Smooth muscle cell (in vitro differentiated cells): Measurements from ENCODE around the gene CFAP161. TPM values are rescaled to one million over a fixed set of nuclear protein-coding genes. Genes with fewer than 3 reads are reported as not detected.
A peak's percentile ranks its signal among the peaks of the same experiment; 100 is the strongest.

Experiments
- DNase-seq: peaks from one replicate; lab custom pipeline; 2025; ENCODE audit not compliant: unreplicated experiment; lab: John Stamatoyannopoulos, UW
- H2AFZ ChIP-seq: fragments of 200-600 bp; sonication (generic); 2 replicates; pipeline ENCODE4 v1.6.0; 2016; ENCODE audit warnings: antibody characterized with exemption, low read depth, mild to moderate bottlenecking
- H3F3A ChIP-seq: fragments of 200-600 bp; sonication (generic); 2 replicates; pipeline ENCODE4 v1.6.0; 2017; ENCODE audit warnings: antibody characterized with exemption, low read depth
- H3K27ac ChIP-seq: fragments of 200-600 bp; sonication (generic); 2 replicates; pipeline ENCODE4 v1.5.1; 2016; ENCODE audit warnings: low read depth, mild to moderate bottlenecking
- H3K27me3 ChIP-seq: fragments of 200-600 bp; sonication (generic); 2 replicates; pipeline ENCODE4 v1.6.1; 2016; ENCODE audit warnings: low read depth, mild to moderate bottlenecking
- H3K36me3 ChIP-seq: fragments of 200-600 bp; sonication (generic); 2 replicates; pipeline ENCODE4 v1.5.1; 2016; ENCODE audit warnings: low read depth
- H3K4me1 ChIP-seq: fragments of 200-600 bp; sonication (generic); 2 replicates; pipeline ENCODE4 v1.5.1; 2016; ENCODE audit warnings: low read depth
- H3K4me2 ChIP-seq: fragments of 200-600 bp; sonication (generic); 2 replicates; pipeline ENCODE4 v1.6.0; 2016; ENCODE audit warnings: mild to moderate bottlenecking
- H3K4me3 ChIP-seq: fragments of 200-600 bp; sonication (generic); 2 replicates; pipeline ENCODE4 v1.5.1; 2016; ENCODE audit warnings: mild to moderate bottlenecking
- H3K79me2 ChIP-seq: fragments of 200-600 bp; sonication (generic); 2 replicates; pipeline ENCODE4 v1.6.0; 2016; ENCODE audit warnings: low read depth, mild to moderate bottlenecking
- H3K9ac ChIP-seq: fragments of 200-600 bp; sonication (generic); 2 replicates; pipeline ENCODE4 v1.6.0; 2016; ENCODE audit warnings: low read depth
- H3K9me3 ChIP-seq: fragments of 200-600 bp; sonication (generic); replicated peaks from 2 replicates; pipeline ENCODE4 v1.5.1; 2016; ENCODE audit warnings: low read depth
- H4K20me1 ChIP-seq: fragments of 200-600 bp; sonication (generic); 2 replicates; pipeline ENCODE4 v1.6.0; 2016; ENCODE audit warnings: low read depth
- CTCF ChIP-seq: fragments of 200-600 bp; sonication (generic); IDR thresholded peaks from 2 replicates; pipeline ENCODE4 v1.5.1; 2017; ENCODE audit warnings: borderline replicate concordance, mild to moderate bottlenecking, antibody characterized with exemption; ENCODE audit not compliant: insufficient read depth, poor library complexity, severe bottlenecking
- WGBS: methylation state at CpG from one replicate; pipeline ENCODE4 v1.1.7; 2016; ENCODE audit warnings: low lambda C conversion rate; 5-methylcytosine and 5-hydroxymethylcytosine counted together
- polyA plus RNA-seq: library from polyadenylated mRNA; unstranded; fragments of >200 nt; fragmentation: Nextera tagmentation; extraction: Ambion mirVana; gene quantifications from 2 replicates; pipeline ENCODE4 v1.2.1, GENCODE V29; 2016
- total RNA-seq: library from RNA; depleted of rRNA; stranded (reverse); fragments of >200 nt; gene quantifications from 2 replicates; pipeline ENCODE4 v1.2.3, GENCODE V29; 2014

The CFAP161 gene
- total and polyA plus RNA-seq, 2 experiments from 2014 or later: 0.94 TPM; not detected in 1

GRCh38 chr15:81185631-81186295 lies 51.7 kb downstream of the CFAP161 start:
- H3K9ac ChIP-seq: no peak overlapping the region
- no peak overlapping the region for H3K27ac ChIP-seq
- H3K4me3 ChIP-seq: no peak overlapping the region
- H3K9me3 ChIP-seq: no peaks in the 10 kb centered on the region
- WGBS: 82% methylated on average over 5 of the region's 5 CpGs
- peaks cover 13% of the 10 kb centered on the region for H3K4me1 ChIP-seq
- no peaks in the 10 kb centered on the region for H3K79me2 ChIP-seq
- peaks cover 10% of the 10 kb centered on the region for H3F3A ChIP-seq
- no peak overlapping the region for H2AFZ ChIP-seq
- no peaks in the 10 kb centered on the region for H3K36me3 ChIP-seq
- TF ChIP-seq CTCF: no peak
- no peaks in the 10 kb centered on the region for H3K27me3 ChIP-seq
- H4K20me1 ChIP-seq: no peaks in the 10 kb centered on the region
- no peak for DNase-seq
- no peak overlapping the region for H3K4me2 ChIP-seq

GRCh38 chr15:81188354-81188753 lies 54.3 kb downstream of the CFAP161 start:
- Histone ChIP-seq H2AFZ (no peak overlapping the region), H3F3A (peaks cover 11% of the 10 kb centered on the region), H3K9ac (no peak overlapping the region), H4K20me1 (no peaks in the 10 kb centered on the region), H3K9me3 (no peaks in the 10 kb centered on the region), H3K4me1 (peaks cover 5% of the 10 kb centered on the region), H3K36me3 (no peaks in the 10 kb centered on the region), H3K79me2 (no peaks in the 10 kb centered on the region), H3K4me2 (no peak overlapping the region), H3K4me3 (no peak overlapping the region), H3K27me3 (no peaks in the 10 kb centered on the region), H3K27ac (no peak overlapping the region)
- DNase-seq: no peak
- WGBS: 99% methylated on average over 8 of the region's 8 CpGs
- no peak for TF ChIP-seq CTCF

GRCh38 chr15:81189583-81190283 lies 55.7 kb downstream of the CFAP161 start:
- Histone ChIP-seq H3F3A (peaks cover 11% of the 10 kb centered on the region), H3K9me3 (no peaks in the 10 kb centered on the region), H2AFZ (peak overlapping the region; percentile 23), H3K4me2 (peak overlapping the region; percentile 60), H3K9ac (peak overlapping the region; percentile 80), H3K27ac (peak overlapping the region; percentile 93), H3K4me1 (peaks cover 5% of the 10 kb centered on the region), H3K27me3 (no peaks in the 10 kb centered on the region), H3K36me3 (no peaks in the 10 kb centered on the region), H3K4me3 (no peak overlapping the region), H3K79me2 (no peaks in the 10 kb centered on the region), H4K20me1 (no peaks in the 10 kb centered on the region)
- 25% methylated on average over 11 of the region's 11 CpGs for WGBS
- DNase-seq: no peak
- no peak for TF ChIP-seq CTCF
